Sigmoid colon (tissue), 7 donors: Measurements from ENCODE around the gene RPL23. TPM values are rescaled to one million over a fixed set of nuclear protein-coding genes. Genes with fewer than 3 reads are reported as not detected.

Source experiments
- DNase-seq: peaks from one replicate; pipeline ENCODE4 v3.0.0-alpha.2; 2019
- H3K27ac ChIP-seq, 4 donors: fragments of 200-600 bp; sonication (generic); one replicate each; pipeline ENCODE4 v1.5.1; 2016 to 2019; ENCODE audit warnings: mild to moderate bottlenecking in 1 of 4
- H3K27me3 ChIP-seq, 3 donors: fragments of 200-600 bp; sonication (generic); one replicate each; pipeline ENCODE4 v1.5.1; 2019; ENCODE audit warnings: mild to moderate bottlenecking in 1 of 3
- H3K36me3 ChIP-seq, 4 donors: fragments of 200-600 bp; sonication (generic); one replicate each; pipeline ENCODE4 v1.5.1; 2016 to 2019
- H3K4me1 ChIP-seq, 4 donors: fragments of 200-600 bp; sonication (generic); one replicate each; pipeline ENCODE4 v1.5.1; 2017 to 2019
- H3K4me3 ChIP-seq, 4 donors: fragments of 200-600 bp; sonication (generic); one replicate each; pipeline ENCODE4 v1.5.1; 2017 to 2019; ENCODE audit warnings: mild to moderate bottlenecking in 2 of 4, moderate library complexity in 1 of 4
- H3K9me3 ChIP-seq, 4 donors: fragments of 200-600 bp in 3 of 4; sonication (generic) in 3 of 4; one replicate each; pipeline versions ENCODE4 v1.5.1 to v1.6.1; 2013 to 2019
- EP300 ChIP-seq, 4 donors: sonication (generic); formaldehyde crosslinking; IDR thresholded peaks; one replicate each; pipeline ENCODE4 v1.6.1; 2017; ENCODE audit warnings: antibody characterized with exemption in 4 of 4
- POLR2A ChIP-seq, 2 donors: fragments of 450-650 bp; IDR thresholded peaks; one replicate each; pipeline ENCODE4 v1.6.1; 2016; ENCODE audit warnings: antibody characterized with exemption in 2 of 2, mild to moderate bottlenecking in 2 of 2, moderate library complexity in 2 of 2
- POLR2AphosphoS5 ChIP-seq, 4 donors: sonication (generic); formaldehyde crosslinking; IDR thresholded peaks; one replicate each; pipeline ENCODE4 v1.6.1; 2017; ENCODE audit warnings: antibody characterized with exemption in 4 of 4
- WGBS, 2 donors: extraction: QIAGEN DNeasy Blood & Tissue Kit; methylation state at CpG; one replicate each; pipeline ENCODE4 v1.1.7; 2013; 5-methylcytosine and 5-hydroxymethylcytosine counted together
- intact Hi-C: fragments of 100-400 bp; cut with DNase I; formaldehyde crosslinking; loops from one replicate; pipeline ENCODE4 v1.15.1; 2023
- polyA plus RNA-seq, 3 donors: library from polyadenylated mRNA; stranded (reverse); fragments of 200-250 nt; gene quantifications; one replicate each; pipeline ENCODE4 v1.2.3, GENCODE V29; 2013
- total RNA-seq, 4 donors: library from RNA; depleted of rRNA; stranded (reverse); fragments of >200 nt; gene quantifications; one replicate each; pipeline ENCODE4 v1.1.0, GENCODE V29; 2016
- TF ChIP-seq, protein P1 (sequence below), 4 experiments: fragments of 450-650 bp in 3 of 4; fragments of 200-600 bp in 1 of 4; IDR thresholded peaks; one replicate each; pipeline ENCODE4 v1.5.1; 2016 to 2019; ENCODE audit warnings: antibody characterized with exemption in 4 of 4, mild to moderate bottlenecking in 3 of 4, moderate library complexity in 2 of 4
- donor health status: healthy with polysubstance abuse.
- donor health status: Bipolar disorder and iron deficiency.
- donor health status: healthy.

Gene RPL23
- total and polyA plus RNA-seq, 7 donors = 1,692 to 3,780 (median 2,683) TPM

DNA sequence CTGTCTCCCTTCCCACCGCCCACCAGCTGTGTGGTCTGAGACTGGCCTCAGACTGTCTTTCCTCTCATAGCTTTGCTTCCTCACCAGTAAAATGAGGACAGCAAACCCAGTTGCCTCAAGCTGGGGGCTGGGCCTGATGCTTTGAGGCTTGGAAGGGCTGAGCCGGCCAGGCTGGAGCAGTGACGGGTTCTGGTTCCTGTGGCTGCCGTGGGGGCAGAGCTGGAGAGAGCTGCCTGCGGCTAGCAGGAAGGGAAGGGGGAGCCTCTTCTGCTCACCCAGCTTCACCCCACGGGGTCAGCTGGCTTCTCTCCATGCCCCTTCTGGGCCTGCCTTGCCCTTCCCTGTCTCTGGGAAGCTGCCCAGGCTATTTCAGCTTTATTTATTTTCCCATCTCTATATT, 40.1 kb upstream of the RPL23 start:
- Histone ChIP-seq H3K36me3 (peaks cover 9 to 49% (median 32%) of the 10 kb centered on the region in 4 donors), H3K4me1 (peaks cover 0 to 53% (median 51%) of the 10 kb centered on the region in 4 donors), H3K4me3 (no peak overlapping the region), H3K9me3 (no peaks in the 10 kb centered on the region), H3K27me3 (no peaks in the 10 kb centered on the region), H3K27ac (peak overlapping the region; percentile 35 to 67 (median 58))
- DNase-seq = no peak
- intact Hi-C loops = no loop called here
- WGBS, 2 donors = 33 to 69% methylated on average over 6 of the region's 6 CpGs
- no peak for TF ChIP-seq POLR2A (IDR thresholded peaks at IDR 0.05)
- TF ChIP-seq, protein P1, sequence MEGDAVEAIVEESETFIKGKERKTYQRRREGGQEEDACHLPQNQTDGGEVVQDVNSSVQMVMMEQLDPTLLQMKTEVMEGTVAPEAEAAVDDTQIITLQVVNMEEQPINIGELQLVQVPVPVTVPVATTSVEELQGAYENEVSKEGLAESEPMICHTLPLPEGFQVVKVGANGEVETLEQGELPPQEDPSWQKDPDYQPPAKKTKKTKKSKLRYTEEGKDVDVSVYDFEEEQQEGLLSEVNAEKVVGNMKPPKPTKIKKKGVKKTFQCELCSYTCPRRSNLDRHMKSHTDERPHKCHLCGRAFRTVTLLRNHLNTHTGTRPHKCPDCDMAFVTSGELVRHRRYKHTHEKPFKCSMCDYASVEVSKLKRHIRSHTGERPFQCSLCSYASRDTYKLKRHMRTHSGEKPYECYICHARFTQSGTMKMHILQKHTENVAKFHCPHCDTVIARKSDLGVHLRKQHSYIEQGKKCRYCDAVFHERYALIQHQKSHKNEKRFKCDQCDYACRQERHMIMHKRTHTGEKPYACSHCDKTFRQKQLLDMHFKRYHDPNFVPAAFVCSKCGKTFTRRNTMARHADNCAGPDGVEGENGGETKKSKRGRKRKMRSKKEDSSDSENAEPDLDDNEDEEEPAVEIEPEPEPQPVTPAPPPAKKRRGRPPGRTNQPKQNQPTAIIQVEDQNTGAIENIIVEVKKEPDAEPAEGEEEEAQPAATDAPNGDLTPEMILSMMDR (IDR thresholded peaks at IDR 0.05) = no peak
- TF ChIP-seq POLR2AphosphoS5 (IDR thresholded peaks at IDR 0.05) = no peak
- TF ChIP-seq EP300 (IDR thresholded peaks at IDR 0.05) = no peak

DNA sequence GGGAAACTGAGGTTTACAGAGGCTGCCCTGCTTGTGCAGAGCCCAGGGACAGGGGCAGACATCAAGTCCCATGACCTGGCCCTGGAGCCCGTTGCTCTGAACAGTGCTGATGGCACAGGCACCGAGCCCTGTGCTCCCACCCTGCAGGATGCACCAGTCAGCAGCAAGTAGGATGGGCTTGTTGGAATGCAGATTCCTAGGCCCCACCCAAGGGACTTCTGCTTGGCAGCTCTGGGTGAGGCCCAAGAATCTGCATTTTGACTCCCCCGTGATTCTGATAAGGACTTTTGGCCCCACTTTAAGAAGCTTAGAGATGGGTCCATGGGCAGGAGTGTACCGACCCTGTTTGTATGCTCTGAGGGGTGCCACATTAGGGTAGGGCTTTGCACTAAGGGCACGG, 39.6 kb upstream of the RPL23 start:
- no peak for DNase-seq
- H3K36me3 ChIP-seq = peaks cover 9 to 47% (median 30%) of the 10 kb centered on the region in 4 donors
- WGBS, 2 donors = 77 to 79% methylated on average over 5 of the region's 5 CpGs
- TF ChIP-seq EP300 (IDR thresholded peaks at IDR 0.05) (no peak), POLR2AphosphoS5 (IDR thresholded peaks at IDR 0.05) (no peak), POLR2A (IDR thresholded peaks at IDR 0.05) (no peak)
- TF ChIP-seq, protein P1 (IDR thresholded peaks at IDR 0.05) = no peak
- peak overlapping the region; percentile 35 to 67 (median 58) for H3K27ac ChIP-seq
- H3K9me3 ChIP-seq = no peaks in the 10 kb centered on the region
- intact Hi-C loops = no loop called here
- no peak overlapping the region for H3K4me3 ChIP-seq
- no peaks in the 10 kb centered on the region for H3K27me3 ChIP-seq
- H3K4me1 ChIP-seq = peaks cover 0 to 49% (median 46%) of the 10 kb centered on the region in 4 donors

DNA sequence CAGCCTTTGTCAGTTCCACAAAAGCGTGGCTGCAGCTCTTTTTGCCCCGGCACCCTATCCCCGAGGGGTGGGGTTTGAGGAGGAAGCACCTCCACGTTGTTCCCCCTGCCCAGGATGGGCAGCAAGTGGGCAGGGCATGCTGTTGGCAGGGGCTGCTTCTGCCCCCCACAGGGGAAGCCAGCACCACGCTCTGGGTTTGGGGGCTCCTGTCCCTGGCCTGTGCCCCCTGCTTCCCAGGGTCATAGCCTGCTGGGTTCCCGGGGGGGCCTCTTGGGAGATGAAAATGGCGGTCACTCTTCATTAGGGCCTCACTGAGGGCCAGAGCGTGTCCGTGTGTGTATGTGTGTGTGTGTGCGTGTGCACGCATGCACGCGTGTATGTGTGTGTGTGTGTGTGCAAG, 39.1 kb upstream of the RPL23 start:
- Histone ChIP-seq H3K4me1 (peaks cover 0 to 49% (median 42%) of the 10 kb centered on the region in 4 donors), H3K27ac (no peak overlapping the region), H3K9me3 (no peaks in the 10 kb centered on the region), H3K36me3 (peaks cover 9 to 50% (median 31%) of the 10 kb centered on the region in 4 donors), H3K4me3 (no peak overlapping the region), H3K27me3 (no peaks in the 10 kb centered on the region)
- TF ChIP-seq EP300 (IDR thresholded peaks at IDR 0.05) = no peak
- TF ChIP-seq, protein P1 (IDR thresholded peaks at IDR 0.05) = no peak
- no peak for TF ChIP-seq POLR2A (IDR thresholded peaks at IDR 0.05)
- no peak for TF ChIP-seq POLR2AphosphoS5 (IDR thresholded peaks at IDR 0.05)
- intact Hi-C loops = no loop called here
- no peak for DNase-seq
- 85 to 88% methylated on average over 13 of the region's 13 CpGs for WGBS, 2 donors

DNA sequence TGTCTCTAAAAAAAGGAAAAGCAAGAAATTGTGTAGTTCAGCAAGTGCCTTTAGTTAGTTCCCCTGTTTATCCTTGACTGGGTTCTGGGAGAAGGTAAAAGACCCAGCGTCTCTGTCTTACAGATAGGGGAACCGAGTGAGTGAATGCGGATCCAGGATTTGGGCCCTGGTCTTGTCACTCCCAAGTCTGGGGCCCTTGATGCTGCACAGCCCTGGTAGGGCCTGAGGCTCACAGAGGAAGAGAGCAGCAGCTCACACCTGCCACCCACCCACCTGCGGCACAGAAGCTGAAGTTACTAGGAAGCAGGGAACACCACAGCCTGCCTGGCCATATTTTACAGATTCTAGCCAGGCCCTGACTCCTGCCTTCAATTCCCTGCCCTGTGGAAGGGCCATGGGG, 38.6 kb upstream of the RPL23 start:
- H3K27me3 ChIP-seq = no peaks in the 10 kb centered on the region
- TF ChIP-seq EP300 (IDR thresholded peaks at IDR 0.05) = no peak
- TF ChIP-seq POLR2A (IDR thresholded peaks at IDR 0.05) = no peak
- no peak for TF ChIP-seq POLR2AphosphoS5 (IDR thresholded peaks at IDR 0.05)
- TF ChIP-seq, protein P1 (IDR thresholded peaks at IDR 0.05) = no peak
- intact Hi-C loops = no loop called here
- no peak overlapping the region for H3K4me3 ChIP-seq
- H3K4me1 ChIP-seq = peaks cover 0 to 49% (median 38%) of the 10 kb centered on the region in 4 donors
- H3K36me3 ChIP-seq = peaks cover 9 to 55% (median 33%) of the 10 kb centered on the region in 4 donors
- no peak overlapping the region for H3K27ac ChIP-seq
- no peak for DNase-seq
- H3K9me3 ChIP-seq = no peaks in the 10 kb centered on the region
- 68 to 90% methylated on average over 4 of the region's 4 CpGs for WGBS, 2 donors

DNA sequence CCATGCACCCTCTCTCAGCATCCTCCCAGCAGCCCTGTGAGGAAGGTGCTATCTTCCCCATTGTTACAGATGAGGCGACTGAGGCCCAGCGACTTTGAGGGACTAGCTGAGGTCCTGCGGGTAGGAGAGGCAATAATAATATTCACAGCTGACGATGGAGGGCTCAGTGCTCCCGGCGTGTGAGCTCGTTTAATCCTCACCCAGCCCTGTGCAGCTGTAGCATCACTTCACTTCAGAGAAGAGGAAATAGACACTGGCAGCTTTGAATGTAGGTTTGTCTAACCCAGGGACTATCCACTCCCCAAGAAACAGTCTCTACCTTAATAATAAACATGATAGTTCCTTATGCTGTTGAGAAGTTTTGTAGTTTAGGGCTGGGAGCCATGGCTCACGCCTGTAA, 37.9 kb upstream of the RPL23 start:
- Histone ChIP-seq H3K27ac (no peak overlapping the region), H3K4me1 (peaks cover 0 to 49% (median 38%) of the 10 kb centered on the region in 4 donors), H3K9me3 (no peaks in the 10 kb centered on the region), H3K36me3 (peaks cover 9 to 58% (median 34%) of the 10 kb centered on the region in 4 donors), H3K27me3 (no peaks in the 10 kb centered on the region), H3K4me3 (no peak overlapping the region)
- intact Hi-C loops = no loop called here
- DNase-seq = no peak
- 57 to 81% methylated on average over 8 of the region's 8 CpGs for WGBS, 2 donors
- TF ChIP-seq, protein P1 (IDR thresholded peaks at IDR 0.05) = no peak
- TF ChIP-seq POLR2A (IDR thresholded peaks at IDR 0.05) = no peak
- TF ChIP-seq EP300 (IDR thresholded peaks at IDR 0.05) = no peak
- TF ChIP-seq POLR2AphosphoS5 (IDR thresholded peaks at IDR 0.05) = no peak
